GM21423 (cell line): ENCODE results near the gene PIGQ.

ENCODE experiments used
- ATAC-seq: cut with Tn5 transposase; IDR thresholded peaks from one replicate; pipeline ENCODE4 v1.9.1; 2021; ENCODE audit warnings: mild to moderate bottlenecking, moderate library complexity; ENCODE audit not compliant: unreplicated experiment

PIGQ gene

DNA sequence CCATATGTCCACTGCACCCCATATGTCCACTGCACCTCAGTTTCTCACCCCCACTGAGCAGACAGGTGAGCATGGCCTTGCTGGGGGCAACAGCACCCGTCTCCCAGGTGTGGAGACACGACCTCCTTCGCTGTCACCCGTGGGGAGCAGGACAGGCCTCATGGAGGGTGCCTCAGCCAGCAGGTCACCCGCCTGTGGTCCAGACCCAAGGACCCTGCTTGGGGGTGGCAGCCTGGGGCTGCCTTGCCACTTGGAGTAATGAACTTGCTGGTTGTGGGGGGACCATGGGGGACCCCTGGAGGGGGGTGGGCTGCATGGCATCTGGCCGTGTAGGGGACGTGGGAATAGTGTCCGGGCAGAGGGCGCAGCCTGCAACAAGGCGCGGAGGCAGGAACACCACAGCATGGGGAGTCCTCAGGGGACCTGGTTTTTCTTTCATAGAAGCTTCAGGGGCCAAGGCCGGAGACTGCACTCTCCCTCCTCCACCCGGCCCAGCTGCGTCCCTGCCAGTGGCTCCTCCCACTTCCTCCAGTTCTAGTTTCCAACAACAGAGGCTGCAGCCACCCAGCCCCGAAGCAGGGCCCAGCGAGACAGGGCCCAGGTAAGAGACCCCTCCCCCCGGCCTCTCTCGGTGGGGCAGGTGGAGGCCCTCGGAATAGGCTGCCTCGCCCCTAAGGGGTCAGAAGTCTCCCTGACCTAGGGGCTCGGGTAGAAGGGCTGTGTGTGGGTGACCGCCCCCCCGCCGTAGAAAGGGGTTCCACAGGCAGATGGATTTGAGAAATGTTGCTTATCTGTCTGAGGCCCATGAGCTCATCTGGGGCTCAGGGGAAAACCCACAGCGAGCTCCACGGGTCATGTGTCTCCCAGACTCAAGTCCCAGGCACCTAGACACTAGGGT, 3.0 kb upstream of the PIGQ start, which contains the start of gene NHLRC4:
NHLRC4 (plus strand) TSS at position 531 of the 898 bp plus-strand sequence. CDS start 1,043 bp downstream, outside the sequence.
- ATAC-seq, result peak; percentile 38

DNA sequence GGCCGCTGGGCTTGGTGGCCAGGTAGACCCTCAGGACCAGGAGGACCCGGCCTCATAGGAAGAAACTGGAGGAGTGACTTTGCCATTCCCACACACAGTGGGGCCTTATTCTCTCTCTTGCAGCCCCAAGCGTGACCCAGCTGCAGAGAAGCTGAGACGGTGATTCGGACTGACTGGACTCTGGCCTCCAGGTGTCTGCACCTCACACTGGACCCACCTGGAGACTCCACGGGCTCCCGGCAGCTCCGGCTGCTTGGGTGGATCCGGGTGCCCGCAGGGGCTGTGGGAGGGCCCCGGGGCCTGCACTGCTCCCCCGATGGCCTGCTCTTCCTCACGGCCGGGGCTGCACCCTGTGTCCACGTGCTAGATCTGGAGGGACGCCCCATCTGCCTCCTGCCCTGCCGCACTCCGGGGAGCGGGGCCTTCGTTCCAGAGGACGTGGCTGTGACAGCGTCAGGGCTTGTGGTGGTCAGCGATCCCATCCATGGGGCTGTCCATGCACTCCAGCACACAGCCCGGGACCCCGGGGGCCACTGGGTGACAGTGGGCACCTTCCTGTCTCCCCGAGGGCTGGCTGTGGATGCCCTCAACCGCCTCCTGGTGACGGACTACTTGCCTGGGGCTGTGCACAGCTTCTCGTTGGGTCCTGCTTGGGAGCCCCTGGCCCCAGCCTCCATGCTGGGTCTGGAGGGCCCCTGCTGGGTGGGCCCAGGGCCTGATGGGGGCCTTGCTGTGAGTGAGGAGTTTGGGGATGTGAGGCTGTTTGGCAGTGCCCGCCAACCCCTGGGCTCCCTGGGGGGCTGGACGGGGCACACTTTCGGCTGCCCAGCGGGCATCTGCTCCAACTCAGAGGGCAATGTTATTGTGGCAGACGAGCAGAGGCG, 2.2 kb upstream of the PIGQ start:
- ATAC-seq, result no peak

DNA sequence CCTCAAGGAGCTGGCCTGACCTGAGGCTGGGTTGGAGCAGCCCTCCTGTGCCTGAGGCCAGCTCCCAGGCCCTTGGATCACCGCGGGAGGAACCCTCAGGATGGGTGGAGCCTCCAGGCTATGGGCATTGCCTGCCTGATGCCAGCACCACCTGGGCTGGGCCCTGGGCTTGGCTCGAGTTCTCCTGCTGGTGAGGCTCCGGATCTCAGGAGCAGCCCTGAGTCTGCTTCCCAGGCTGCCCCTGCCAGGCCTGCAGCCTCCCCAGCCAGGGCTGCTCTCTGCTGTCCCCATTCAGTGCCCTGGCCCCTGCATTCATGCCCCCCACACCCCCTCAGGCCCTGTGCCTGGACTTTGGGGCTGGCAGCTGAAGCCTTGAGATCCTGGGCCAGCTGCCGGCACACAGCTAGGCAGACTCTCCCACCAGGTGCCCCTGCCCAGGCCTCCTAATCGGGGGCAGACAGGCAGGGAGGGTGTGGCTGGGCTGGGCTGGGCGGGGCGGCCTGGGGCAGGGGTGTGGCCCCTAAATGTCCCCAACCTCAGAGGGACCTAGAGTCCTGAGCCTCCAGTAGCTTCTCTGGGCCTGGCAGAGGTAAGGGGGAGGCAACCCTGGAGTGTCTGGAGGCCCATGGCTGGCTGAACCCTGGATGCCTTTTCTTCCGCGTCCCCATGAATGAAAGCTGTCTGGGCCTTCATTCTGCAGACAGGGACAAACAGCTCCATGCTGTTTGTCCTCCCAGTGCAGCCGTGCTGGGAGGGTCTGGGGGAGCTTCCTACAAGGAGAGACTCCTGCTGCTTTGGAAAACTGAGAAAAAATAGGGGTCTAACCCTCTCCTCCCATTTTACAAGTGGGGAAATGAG, 1.1 kb upstream of the PIGQ start:
- no peak for ATAC-seq

DNA sequence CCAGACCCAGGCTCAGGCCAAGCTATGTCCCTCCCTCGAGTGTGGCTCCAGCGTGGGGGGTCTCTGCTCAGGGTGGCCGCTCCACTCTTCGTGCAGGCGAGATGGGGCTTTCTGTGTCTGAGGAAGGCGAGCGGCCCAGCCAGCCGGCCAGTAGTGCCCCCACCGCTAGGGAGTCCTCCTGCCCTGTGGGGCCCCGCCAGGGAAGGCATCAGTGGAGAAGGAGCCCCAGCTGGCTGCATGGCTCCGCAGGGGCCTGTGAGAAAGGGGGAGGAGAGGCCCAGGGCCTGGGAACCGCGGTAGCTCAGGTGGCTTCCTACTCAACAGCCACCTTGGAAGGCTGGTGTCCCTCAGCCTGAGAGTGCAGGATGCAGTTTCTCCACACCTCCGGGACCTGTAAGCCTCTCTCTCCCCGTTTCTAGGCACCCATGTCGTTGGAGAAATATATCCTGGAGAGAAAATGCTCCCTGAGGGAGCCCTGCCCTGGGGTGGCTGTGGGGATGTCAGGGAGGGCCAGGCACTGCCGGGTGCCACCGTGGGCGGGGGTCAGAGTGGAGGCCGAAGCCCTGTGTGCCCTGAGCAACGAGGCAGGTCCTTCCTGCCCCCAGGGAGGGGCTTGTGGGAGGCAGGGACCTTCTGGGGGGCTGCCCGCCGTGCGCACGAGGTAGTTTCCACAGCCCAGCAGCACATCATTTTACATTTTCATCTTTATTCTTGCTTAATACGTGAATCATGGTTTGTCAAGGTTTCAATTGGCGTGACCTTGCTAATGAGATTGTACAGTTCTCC, 3.3 kb downstream of the PIGQ start:
- no peak for ATAC-seq

DNA sequence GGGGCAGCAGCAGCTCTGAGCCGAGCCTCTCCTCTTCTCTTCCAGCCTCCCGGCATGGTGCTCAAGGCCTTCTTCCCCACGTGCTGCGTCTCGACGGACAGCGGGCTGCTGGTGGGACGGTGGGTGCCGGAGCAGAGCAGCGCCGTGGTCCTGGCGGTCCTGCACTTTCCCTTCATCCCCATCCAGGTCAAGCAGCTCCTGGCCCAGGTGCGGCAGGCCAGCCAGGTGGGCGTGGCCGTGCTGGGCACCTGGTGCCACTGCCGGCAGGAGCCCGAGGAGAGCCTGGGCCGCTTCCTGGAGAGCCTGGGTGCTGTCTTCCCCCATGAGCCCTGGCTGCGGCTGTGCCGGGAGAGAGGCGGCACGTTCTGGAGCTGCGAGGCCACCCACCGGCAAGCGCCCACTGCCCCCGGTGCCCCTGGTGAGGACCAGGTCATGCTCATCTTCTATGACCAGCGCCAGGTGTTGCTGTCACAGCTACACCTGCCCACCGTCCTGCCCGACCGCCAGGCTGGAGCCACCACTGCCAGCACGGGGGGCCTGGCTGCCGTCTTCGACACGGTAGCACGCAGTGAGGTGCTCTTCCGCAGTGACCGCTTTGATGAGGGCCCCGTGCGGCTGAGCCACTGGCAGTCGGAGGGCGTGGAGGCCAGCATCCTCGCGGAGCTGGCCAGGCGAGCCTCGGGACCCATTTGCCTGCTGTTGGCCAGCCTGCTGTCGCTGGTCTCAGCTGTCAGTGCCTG, 4.4 kb downstream of the PIGQ start:
- no peak for ATAC-seq

DNA sequence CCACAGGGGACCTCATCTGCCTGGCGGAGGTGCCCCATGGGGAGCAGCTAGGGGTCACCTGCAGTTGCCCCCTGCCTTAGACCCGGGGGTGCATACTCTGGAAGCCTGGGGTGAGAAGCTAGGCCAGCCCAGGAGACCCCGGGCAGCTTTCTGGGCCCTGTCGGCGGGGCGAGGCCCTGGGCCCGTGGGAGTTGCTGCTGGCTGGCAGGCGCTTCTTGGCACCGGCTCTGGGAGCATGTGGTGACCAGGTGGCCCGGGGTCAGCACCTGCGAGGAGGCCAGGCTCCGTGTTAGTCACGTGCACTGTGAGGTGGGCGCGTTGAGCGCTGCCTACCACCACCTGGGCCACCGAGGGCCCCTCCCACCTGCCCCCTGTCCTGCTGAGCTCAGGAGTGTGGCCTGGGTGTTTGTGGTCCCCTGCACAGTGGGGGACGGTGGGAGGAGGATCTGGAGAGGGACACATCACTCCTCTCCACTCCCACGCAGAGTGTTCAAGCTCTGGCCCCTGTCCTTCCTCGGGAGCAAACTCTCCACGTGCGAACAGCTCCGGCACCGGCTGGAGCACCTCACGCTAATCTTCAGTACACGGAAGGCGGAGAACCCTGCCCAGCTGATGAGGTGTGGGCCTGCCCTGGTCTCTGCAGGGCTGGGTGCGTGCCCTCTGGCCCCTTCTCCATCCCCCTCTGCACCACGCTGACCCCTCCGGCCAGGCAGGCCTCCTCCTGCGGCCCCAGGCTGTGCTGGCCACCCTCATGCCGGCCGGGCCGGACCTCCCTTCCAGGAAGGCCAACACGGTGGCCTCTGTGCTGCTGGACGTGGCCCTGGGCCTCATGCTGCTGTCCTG, 5.8 kb downstream of the PIGQ start:
- ATAC-seq, result no peak

DNA sequence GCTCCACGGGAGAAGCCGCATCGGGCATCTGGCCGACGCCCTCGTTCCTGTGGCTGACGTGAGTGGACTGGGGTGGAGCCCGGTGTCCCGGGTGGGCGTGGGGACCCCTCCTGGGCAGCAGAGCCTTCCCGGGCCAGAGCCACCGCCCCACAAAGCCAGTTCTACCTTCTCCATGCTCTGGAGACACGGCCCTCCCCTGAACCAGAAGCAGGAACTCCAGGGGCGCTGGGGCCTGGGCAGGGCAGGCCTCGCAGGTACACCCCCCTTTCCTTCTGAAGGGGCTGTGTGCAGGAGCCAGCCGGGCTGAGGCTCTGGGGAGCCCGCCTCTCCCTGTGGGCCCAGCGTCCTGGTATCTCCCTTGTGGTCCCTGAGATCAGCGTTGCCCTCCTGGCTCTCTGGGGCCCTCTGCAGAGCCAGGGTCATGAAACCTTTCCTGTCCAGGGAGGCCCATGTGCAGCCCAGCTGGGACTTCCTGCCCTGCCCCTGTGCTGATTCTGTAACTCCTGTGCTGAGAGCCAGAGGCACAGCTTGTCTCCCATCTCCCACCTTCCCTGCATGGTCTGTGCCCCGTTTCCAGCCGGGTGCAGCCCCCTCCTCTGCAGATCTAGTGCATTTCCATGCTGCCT, 6.5 kb downstream of the PIGQ start:
- ATAC-seq, result no peak

DNA sequence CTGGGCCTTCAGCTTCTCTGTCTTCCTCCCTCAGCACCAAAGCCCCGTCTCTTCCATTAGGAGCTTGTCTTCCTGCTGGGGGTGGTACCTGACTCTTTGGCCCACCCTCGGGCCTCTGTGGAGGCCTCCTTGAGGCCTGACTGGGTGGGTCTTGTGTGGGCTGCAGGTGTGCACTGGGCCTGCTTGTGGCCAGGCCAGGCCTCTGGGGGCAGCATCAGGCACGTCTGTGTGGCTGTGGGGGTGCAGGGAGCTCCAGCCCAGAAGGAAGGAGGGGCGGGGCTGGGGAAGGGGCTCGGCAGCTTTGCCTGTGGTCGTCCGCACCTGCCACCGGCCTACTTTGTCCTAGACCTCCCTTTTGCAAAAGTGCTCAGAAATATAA, 7.0 kb downstream of the PIGQ start:
- no peak for ATAC-seq

DNA sequence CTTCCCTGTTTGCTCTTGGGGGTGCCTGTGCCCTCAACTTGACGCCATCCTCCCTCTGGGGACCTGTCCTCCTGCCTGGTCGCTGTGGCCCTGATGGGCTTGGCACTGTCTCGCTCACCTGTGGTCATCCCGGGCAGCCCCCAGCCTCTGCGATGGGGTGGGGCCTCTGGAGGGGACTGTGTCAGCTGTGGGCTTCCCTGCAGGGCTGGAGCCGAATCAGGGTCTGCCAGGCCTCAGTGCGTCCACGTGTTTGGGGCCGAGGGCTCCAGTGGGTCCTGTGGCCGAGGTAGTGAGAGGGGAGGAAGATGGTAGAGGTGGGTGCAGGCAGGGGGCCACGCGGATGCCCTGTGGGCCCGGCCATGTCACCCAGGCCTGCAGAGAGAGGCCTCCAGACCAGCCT, 8.0 kb downstream of the PIGQ start:
- no peak for ATAC-seq

DNA sequence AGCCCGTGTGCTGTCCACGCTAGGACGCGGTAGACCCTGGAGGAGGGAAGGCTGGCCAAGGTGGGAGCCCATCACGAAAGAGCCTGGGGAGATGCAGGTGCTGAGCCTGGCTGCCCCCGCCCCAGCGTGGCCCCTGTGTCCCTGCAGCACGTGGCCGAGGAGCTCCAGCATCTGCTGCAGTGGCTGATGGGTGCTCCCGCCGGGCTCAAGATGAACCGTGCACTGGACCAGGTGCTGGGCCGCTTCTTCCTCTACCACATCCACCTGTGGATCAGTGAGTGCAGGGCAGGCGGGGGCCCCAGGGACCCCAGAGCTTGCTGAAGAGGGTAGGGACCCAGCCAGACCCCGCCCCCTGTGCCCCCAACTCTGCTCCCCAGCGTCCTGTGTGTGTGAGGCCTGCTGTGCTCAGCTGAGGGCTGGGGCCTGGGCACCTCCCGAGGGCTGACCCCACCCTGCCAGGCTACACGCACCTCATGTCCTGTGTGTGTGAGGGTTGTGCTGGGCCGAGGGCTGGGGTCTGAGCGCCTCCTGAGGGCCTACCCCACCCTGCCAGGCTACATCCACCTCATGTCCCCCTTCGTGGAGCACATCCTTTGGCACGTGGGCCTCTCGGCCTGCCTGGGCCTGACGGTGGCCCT, 8.6 kb downstream of the PIGQ start:
- ATAC-seq, result no peak

DNA sequence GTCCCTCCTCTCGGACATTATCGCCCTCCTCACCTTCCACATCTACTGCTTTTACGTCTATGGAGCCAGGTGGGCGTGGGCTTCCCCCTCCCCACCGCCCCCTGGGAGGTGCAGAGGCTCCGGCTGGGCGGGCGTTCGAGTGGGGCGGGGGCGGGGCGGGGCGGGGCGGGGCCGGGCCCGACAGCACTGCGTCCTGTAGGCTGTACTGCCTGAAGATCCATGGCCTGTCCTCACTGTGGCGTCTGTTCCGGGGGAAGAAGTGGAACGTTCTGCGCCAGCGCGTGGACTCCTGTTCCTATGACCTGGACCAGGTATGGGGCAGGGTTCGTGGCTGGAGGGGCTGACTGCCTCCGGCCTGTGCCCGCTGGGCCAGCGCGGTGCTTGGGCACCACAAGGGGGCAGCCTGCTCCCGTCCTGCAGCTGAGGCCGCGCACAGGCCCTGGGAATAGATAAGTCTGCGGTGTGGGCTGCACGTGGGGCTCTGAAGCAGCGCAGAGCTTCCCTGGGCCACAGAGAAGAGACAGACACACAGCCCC, 9.2 kb downstream of the PIGQ start:
- peak; percentile 47 for ATAC-seq

DNA sequence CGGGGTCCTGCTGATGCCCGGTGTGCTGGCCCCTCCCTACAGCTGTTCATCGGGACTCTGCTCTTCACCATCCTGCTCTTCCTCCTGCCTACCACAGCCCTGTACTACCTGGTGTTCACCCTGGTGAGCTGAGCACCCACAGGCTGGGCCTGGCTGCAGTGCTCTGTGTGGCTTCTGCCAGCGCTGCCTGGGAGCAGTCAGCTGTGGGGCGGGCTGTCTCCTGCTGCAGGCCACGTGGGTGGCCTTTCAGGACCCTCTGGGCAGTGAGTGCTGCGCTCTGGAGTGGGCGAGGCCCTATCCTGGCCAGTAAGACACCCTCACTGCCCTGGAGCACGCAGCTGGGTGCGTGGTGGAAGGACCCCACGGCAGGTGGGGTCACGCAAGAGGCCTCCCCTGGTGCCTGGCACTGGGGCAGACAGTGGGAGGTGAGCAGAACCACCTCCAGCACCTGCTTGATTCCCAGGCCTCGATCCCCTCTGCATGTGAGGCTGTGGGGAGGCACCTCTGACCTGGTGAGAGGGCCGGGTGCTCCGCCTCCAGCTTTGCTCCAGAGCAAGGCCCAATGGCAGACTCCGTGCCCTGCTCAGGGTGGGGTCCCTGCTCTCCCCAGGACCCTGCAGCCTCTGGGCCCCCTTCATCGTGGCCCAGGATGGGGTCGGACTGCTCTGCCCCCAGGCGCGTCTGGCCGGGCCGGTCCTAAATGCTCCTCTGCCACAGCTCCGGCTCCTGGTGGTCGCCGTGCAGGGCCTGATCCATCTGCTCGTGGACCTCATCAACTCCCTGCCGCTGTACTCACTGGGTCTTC, 10.6 kb downstream of the PIGQ start:
- no peak for ATAC-seq

DNA sequence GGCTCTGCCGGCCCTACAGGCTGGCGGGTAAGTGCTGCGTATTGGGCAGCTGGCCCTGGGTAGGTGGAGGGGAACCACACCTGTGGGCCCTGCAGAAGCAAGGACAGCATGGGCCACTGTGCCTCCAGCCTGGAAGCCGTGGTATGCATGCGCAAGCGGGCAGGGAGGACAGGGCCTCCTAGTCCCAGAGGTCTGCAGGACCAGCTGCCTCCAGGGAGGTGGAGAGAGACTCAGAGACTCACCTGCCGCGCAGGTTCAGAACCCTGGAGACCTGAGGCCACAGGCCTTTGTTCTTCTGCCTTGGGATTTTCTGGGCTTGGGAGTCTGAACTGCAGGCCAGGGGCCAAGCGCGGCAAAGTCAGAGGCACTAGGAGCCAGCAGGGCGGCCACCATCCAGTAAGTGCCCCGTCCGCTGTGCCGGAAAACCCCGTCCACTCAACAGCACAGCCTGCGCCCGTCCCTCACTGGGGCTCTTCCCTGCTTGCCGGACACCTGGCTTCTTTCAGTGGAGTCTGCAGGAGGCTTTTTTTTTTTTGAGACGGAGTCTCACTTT, 11.3 kb downstream of the PIGQ start:
- no peak for ATAC-seq

DNA sequence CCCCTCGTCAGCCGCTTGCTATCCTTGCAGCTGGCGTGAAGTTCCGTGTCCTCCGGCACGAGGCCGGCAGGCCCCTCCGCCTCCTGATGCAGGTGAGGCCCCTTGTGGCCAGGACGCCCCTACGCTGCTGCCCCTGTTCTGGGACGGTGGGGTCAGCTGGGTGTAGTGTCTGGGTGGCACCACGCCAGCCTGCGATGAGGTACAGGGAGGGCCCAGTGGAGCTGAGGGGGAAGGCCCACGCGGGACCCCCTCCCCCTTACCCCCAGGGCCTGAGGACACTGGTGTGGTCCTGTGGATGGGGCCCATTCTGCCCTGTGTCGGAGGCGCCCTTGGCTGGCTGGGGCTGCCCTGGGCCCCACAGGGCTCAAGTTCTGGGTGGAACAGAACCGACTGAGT, 12.4 kb downstream of the PIGQ start:
- ATAC-seq, result no peak

DNA sequence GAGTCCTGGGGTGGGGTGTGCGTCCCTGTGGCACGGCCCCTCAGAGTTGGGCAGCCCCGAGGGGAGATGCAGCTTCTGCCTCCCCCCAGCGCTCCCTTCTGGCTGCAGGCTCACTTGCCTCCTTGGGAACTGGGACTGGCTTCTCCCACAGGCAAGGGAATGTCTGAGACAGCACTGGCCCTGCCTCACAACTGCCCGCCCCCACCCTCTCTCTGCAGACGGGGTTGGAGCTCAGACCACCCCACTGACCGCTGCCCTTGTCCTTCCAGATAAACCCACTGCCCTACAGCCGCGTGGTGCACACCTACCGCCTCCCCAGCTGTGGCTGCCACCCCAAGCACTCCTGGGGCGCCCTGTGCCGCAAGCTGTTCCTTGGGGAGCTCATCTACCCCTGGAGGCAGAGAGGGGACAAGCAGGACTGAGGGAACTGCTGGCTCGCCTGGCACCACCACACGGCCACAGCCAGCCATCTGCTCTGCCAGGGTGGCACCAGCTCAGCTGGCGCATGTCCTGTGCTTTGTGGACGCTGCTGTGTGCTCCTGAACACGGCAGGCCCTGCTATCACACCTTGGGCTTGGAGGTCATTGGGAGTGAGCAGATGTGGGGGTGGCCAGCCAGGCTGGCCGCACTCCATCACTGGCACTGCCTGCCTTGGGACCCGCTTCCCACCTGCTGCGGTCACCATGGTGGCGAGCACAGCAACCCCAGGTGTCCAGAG, 13.0 kb downstream of the PIGQ start:
- ATAC-seq, result no peak

DNA sequence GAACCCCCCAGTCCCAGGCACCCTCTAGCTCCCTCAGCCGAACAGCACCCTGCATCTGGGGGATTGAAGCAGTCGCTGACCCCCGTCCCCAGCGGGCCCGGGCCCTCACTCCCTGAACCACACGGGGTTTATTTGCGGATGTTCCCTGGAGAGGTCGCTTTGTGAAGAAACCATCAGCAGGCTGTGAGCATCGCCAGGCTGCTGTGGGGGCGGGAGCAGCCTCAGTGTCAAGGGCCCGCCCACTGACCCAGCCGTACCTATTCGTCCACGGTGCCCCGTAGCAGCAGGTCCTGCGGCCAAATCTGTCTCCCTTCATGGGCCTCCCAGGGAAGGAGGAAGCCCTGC, 13.7 kb downstream of the PIGQ start:
- no peak for ATAC-seq
